GM18520 (cell line): Measurements from ENCODE around the gene NKD2.

Experiments
- ATAC-seq: cut with Tn5 transposase; IDR thresholded peaks from one replicate; pipeline ENCODE4 v1.9.1; 2021; ENCODE audit not compliant: unreplicated experiment

Gene NKD2

DNA sequence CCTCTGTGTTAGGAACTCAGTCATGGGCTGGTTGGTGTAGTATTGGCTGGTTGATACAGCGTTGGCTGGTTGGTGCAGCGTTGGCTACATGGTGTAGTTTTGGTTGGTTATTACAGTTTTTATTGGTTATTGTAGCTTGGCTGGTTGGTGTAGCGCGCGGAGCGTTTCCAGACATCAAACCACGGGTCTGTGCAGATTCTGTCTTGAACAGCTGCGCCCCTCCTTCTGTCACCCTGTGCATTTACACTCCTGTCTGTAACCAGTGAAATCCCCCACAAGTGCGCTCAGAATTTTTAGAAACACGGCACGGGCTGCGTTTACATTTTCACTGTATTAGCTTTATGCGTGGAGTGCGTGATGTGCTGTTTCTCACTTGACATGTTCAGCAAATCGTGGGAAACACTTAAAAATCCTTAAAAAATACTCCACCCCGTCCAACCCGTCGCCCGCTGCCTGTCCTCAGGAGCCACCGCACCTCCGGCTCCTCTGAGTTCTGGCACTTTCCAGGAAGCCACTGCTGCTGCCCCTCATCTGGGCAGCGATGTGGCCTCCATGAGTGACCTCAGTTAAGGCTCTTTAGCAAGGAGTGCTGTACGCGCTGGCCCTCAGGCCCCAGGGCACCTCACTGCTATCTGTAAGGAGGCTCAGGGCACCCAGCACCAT lies 20.8 kb downstream of the NKD2 start:
- ATAC-seq = no peak

- no peak for ATAC-seq
Observed at GRCh38 chr5:1029945-1030625, 21.5 kb downstream of the NKD2 start.

DNA sequence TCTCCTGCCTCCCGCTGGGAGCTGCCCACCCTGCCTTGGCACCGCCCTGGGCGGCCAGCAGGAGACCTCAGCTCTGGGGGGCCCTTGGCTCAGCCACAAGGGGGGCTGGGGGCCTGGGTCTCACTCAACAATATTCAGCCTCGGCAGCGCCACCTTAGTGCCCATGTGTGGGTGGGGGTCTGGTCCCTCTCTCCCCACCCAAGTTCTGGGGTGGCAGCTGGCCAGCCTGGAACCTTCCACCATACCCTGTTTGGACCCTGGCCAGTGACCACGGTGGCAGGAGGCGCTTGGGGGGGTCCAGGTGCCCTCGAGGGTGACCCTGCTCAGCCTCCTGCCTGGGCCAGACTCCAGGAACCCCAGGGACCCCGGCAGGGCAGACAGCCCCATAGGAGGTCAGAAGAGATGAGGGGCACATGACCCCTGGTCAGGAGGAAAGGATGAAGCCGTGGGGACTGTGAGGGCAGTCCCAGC lies 22.2 kb downstream of the NKD2 start:
- ATAC-seq = no peak

GRCh38 chr5:1031306-1031959 lies 22.8 kb downstream of the NKD2 start:
- ATAC-seq = no peak

DNA sequence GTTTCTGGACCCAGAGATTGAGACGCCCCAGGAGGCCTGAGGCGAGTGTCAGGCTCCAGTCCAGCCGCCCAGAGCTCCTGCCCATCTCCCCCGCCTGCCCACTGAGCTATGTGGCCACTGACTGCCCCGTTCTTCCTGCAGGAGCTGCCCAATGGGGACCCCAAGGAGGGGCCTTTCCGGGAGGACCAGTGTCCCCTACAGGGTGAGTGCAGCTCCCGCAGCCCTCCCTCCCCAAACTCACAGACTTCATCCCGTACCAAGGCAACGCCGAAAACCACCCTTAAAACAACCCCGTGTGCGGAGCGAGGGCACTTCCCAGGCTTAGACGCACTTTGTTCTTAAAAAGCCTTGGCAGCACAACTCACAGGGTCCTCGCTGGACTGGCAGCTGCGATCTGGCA lies 23.4 kb downstream of the NKD2 start:
- ATAC-seq = no peak

- no peak for ATAC-seq
Observed at GRCh38 chr5:1032551-1033027, 24.0 kb downstream of the NKD2 start.

DNA sequence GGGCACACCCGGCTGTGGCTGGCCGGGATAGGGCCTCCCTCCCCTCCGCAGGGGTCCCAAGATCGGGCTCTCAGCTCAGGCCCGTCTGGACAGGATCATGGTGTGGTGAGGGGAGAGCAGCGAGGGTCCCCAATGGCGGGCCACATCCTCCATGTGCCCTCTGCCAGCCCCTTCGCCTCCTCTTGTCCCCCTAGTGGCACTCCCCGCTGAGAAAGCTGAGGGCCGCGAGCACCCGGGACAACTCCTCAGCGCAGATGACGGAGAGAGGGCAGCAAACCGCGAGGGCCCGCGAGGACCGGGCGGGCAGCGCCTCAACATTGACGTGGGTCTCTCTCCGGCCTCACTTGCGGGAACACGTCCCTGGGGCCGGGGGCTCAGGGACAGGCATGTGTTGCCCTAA lies 24.6 kb downstream of the NKD2 start:
- ATAC-seq = no peak

DNA sequence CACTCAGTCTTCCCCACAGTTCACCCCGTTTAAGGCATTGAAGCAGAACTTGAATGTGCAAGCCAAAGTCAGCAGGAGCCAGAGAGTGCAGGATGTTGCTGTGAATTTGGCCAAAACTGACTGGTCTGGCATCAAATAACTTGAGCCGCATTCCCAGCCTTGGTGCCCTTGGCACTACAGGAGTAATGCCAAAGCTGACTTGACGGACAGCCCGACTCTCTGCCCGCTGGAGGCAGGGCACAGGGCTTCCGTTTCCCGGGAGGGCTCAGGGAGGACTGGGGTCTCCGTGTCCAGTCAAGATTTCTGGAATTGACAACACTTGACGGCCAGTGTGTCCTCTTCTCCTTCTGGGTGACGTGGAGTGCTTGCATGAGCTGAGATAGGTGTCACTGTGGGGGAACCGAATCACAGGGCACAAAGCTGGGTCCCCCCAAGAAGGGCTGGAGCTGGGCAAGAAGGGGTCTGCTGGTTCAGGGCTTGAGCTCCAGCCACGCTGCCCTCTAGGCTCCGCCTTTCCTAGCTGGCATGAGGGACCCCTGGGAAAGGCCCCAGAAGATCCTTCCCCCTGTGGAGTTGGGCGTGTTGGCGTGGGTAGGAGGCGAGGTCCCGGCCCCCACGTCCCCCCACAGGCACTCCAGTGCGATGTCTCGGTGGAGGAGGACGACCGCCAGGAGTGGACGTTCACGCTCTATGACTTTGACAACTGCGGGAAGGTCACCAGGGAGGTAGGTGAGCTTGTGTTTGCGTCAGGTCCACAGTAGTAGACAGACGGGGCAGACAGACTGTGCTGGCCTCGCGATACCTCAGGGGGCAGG lies 25.2 kb downstream of the NKD2 start:
- ATAC-seq = no peak

GRCh38 chr5:1034421-1034905 lies 25.9 kb downstream of the NKD2 start:
- no peak for ATAC-seq

- ATAC-seq = no peak
Observed at GRCh38 chr5:1034986-1035385, 26.4 kb downstream of the NKD2 start.

- no peak for ATAC-seq
Observed at GRCh38 chr5:1035421-1036405, 27.1 kb downstream of the NKD2 start.

DNA sequence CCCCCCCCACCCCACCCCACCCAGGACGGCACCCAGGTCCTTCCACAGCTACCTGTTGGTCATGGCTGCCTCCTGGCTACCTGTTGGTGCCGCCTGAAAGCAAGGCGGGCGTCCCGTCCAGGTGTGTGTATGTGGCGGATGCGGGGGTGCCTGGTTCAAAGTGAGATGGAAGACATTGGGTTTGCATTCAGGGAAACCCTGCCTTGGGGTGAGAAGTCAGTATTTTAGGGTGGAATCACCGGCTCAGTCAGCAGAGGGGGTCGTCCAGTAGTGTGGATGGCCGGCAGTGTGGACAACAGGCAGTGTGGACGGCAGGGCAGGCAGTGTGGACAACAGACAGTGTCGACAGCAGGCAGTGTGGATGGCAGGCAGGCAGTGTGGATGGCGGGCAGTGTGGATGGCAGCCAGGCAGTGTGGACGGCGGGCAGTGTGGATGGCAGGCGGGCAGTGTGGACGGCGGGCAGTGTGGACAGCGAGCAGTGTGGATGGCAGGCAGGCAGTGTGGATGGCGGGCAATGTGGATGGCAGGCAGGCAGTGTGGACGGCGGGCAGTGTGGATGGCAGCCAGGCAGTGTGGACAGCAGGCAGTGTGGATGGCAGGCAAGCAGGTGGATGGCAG lies 28.0 kb downstream of the NKD2 start:
- ATAC-seq = no peak

GRCh38 chr5:1037123-1037670 lies 28.6 kb downstream of the NKD2 start:
- ATAC-seq = no peak

- ATAC-seq = no peak
Observed at GRCh38 chr5:1037671-1038416, 29.2 kb downstream of the NKD2 start.

GRCh38 chr5:1038417-1039209 lies 30.0 kb downstream of the NKD2 start:
- ATAC-seq = no peak

DNA sequence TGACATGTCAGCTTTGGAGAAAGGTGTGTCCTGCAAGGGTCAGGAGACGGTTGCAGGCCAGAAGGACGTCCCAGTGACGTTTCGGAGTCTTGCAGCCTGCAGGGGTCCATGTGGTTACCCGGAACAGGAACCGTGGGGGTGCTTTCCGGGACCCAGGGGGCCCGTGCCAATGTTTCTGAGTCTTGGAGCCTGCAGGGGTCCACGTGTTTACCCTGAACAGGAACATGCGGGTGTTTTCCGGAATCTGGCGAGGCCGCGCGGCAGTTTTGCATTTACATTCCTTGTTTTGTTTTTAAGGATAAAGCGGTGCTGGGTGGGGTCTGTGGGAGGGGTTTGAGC lies 30.6 kb downstream of the NKD2 start:
- ATAC-seq = no peak

- ATAC-seq = no peak
Observed at GRCh38 chr5:1039706-1040260, 31.2 kb downstream of the NKD2 start.
